B cell (primary cell): ENCODE measurements around the gene MSH3.

Experiments used
- CTCF ChIP-seq: fragments of 200-600 bp; IDR thresholded peaks from one replicate; pipeline ENCODE4 v1.8.0; 2022; ENCODE audit warnings: antibody characterized with exemption, mild to moderate bottlenecking
- EZH2 ChIP-seq: IDR thresholded peaks from 2 replicates; pipeline ENCODE4 v1.6.1; 2012; ENCODE audit warnings: borderline replicate concordance, low read depth, mild to moderate bottlenecking, moderate library complexity, low read length; ENCODE audit not compliant: insufficient read depth, poor library complexity, severe bottlenecking

GRCh38 chr5:80644900-80645299 is 9.6 kb upstream of the MSH3 start:
- TF ChIP-seq EZH2: no peak
- TF ChIP-seq CTCF: no peak
